ENCODE data around the gene CPT1B. TPM values are rescaled to one million over a fixed set of nuclear protein-coding genes. Genes with fewer than 3 reads are reported as not detected.
"Not testable (repeated sequence)": the region's sequence is repeated elsewhere in the genome, so short reads cannot be mapped to it uniquely, and the experiment has no call there.

Gene CPT1B
- total and polyA plus RNA-seq, 2 of the 4 experiments (the other 2 are of a cell fraction) = 0.36 to 1.8 TPM

DNA sequence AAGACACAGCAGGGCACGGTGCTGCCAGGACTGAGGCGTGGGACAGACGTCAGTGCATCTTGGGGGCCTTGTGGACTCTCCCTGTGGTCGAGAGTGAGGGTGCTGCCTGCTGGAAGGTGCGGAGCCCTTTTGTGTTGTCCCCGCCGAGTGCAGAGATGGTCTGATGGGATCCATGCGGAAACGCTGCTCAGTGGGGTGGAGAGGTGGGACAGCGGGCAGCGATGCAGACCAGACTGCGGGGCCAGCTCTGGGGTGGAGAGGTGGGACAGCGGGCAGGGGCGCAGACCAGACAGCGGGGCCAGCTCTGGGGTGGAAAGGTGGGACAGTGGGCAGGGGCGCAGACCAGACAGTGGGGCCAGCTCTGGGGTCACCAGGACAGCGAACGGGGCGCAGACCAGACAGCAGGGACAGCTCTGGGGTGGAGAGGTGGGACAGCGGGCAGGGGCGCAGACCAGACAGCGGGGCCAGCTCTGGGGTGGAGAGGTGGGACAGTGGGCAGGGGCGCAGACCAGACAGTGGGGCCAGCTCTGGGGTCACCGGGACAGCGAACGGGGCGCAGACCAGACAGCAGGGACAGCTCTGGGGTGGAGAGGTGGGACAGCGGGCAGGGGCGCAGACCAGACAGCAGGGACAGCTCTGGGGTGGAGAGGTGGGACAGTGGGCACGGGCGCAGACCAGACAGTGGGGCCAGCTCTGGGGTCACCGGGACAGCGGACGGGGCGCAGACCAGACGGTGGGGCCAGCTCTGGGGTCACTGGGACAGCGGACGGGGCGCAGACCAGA lies 30.0 kb upstream of the CPT1B start:
- H2AK9ac ChIP-seq (replicated peaks; ENCODE audit: low read depth, low read length, poor library complexity); H2BK20ac ChIP-seq (ENCODE audit: low read depth, low read length); in situ Hi-C loops (cut with MboI; ENCODE audit: low sequenced_read_pairs); H2AFZ ChIP-seq (replicated peaks; ENCODE audit: low read length, poor library complexity); dilution Hi-C loops (cut with HindIII; ENCODE audit: low sequenced_read_pairs, unreplicated experiment); H3K27ac ChIP-seq (ENCODE audit: insufficient read depth, low read length); BruUV-seq (replicated peaks); H3K4me3 ChIP-seq (ENCODE audit: insufficient read depth, low read depth, low read length); H3K9ac ChIP-seq (ENCODE audit: low read depth, low read length); H3K18ac ChIP-seq (ENCODE audit: low read depth, low read length); H3K9me3 ChIP-seq (ENCODE audit: control insufficient read depth, insufficient read depth, low read length); POLR2A ChIA-PET (ENCODE audit: unreplicated experiment); H3K14ac ChIP-seq (replicated peaks; ENCODE audit: low read depth, low read length); H3K4me2 ChIP-seq (ENCODE audit: low read depth, low read length); intact Hi-C loops (cut with micrococcal nuclease); H3K23ac ChIP-seq (ENCODE audit: low read depth, low read length); H4K20me1 ChIP-seq (ENCODE audit: insufficient read depth, low read length); H3K4ac ChIP-seq (ENCODE audit: low read depth, low read length); H4K91ac ChIP-seq (ENCODE audit: insufficient read depth, low read depth, low read length); H2BK15ac ChIP-seq (ENCODE audit: low read depth, low read length); H2BK5ac ChIP-seq (ENCODE audit: low read depth, low read length, poor library complexity, severe bottlenecking); CTCF ChIA-PET; H3K9me1 ChIP-seq (ENCODE audit: insufficient read depth, low read length); DNase-seq; H3K79me1 ChIP-seq (ENCODE audit: low read depth in 1 of 2, low read length in 2 of 2); H3K56ac ChIP-seq (ENCODE audit: extremely low read depth, insufficient read depth, low read length); H3K36me3 ChIP-seq (ENCODE audit: control insufficient read depth, insufficient read depth, low read length); H3K4me1 ChIP-seq (ENCODE audit: control insufficient read depth, insufficient read depth, low read length); H2AK5ac ChIP-seq (ENCODE audit: low read depth, low read length); H2BK120ac ChIP-seq (ENCODE audit: low read depth, low read length); H4K8ac ChIP-seq (ENCODE audit: low read depth in 2 of 2, low read length in 2 of 2); H4K5ac ChIP-seq (ENCODE audit: low read depth, low read length); ATAC-seq (ENCODE audit: low read depth): not testable (repeated sequence)
- WGBS, 2 experiments (ENCODE audit: extremely low coverage in 2 of 2, insufficient read length in 1 of 2) = 64% methylated on average over 9 of the region's 39 CpGs; no CpG with 5 or more reads in 1 of the 2 experiments
- H3K27me3 ChIP-seq (ENCODE audit: control insufficient read depth, insufficient read depth, low read length) = peaks cover 77% of the 10 kb centered on the region

All from IMR-90 (cell line).